ENCODE results near the gene DDOST.
"Not testable (repeated sequence)": the region's sequence is repeated elsewhere in the genome, so short reads cannot be mapped to it uniquely, and the experiment has no call there.

Gene DDOST

GRCh38 chr1:20678599-20678998, 17.4 kb upstream of the DDOST start:
- no peak overlapping the region for H3K4me3 ChIP-seq (replicated peaks in 1 of 2; ENCODE audit: low read depth in 2 of 2, low read length in 2 of 2)
- TF ChIP-seq, protein P1, sequence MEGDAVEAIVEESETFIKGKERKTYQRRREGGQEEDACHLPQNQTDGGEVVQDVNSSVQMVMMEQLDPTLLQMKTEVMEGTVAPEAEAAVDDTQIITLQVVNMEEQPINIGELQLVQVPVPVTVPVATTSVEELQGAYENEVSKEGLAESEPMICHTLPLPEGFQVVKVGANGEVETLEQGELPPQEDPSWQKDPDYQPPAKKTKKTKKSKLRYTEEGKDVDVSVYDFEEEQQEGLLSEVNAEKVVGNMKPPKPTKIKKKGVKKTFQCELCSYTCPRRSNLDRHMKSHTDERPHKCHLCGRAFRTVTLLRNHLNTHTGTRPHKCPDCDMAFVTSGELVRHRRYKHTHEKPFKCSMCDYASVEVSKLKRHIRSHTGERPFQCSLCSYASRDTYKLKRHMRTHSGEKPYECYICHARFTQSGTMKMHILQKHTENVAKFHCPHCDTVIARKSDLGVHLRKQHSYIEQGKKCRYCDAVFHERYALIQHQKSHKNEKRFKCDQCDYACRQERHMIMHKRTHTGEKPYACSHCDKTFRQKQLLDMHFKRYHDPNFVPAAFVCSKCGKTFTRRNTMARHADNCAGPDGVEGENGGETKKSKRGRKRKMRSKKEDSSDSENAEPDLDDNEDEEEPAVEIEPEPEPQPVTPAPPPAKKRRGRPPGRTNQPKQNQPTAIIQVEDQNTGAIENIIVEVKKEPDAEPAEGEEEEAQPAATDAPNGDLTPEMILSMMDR (IDR thresholded peaks at IDR 0.05; ENCODE audit: low read depth, low read length), result no peak
- no peak for DNase-seq (ENCODE audit: low read depth in 2 of 2)

DNA sequence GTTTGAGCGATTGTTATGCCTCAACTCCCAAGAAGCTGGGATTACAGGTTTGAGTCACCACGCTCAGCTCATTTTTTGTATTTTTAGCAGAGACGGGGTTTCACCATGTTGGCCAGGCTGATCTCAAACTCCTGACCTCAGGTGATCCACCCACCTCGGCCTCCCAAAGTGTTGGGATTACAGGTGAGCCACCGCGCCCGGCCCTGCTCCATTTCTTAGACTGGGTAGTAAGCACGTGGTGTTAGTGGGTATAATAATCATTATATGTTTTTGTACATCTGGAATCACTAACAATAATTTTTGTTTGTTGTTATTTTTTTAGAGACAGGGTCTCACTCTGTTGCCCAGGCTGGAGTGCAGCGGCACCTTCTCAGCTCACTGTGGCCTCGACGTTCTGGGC, 12.5 kb upstream of the DDOST start:
- not testable (repeated sequence) for DNase-seq (ENCODE audit: low read depth in 2 of 2); H3K4me3 ChIP-seq (replicated peaks in 1 of 2; ENCODE audit: low read depth in 2 of 2, low read length in 2 of 2)

- H3K4me3 ChIP-seq (replicated peaks in 1 of 2; ENCODE audit: low read depth in 2 of 2, low read length in 2 of 2), result no peak overlapping the region
- TF ChIP-seq, protein P1 (IDR thresholded peaks at IDR 0.05; ENCODE audit: low read depth, low read length), result no peak
- DNase-seq (ENCODE audit: low read depth in 2 of 2), result no peak
Observed at GRCh38 chr1:20672265-20672632, 11.1 kb upstream of the DDOST start.

- TF ChIP-seq, protein P1 (IDR thresholded peaks at IDR 0.05; ENCODE audit: low read depth, low read length), result no peak
- H3K4me3 ChIP-seq (replicated peaks in 1 of 2; ENCODE audit: low read depth in 2 of 2, low read length in 2 of 2), result no peak overlapping the region
- DNase-seq (ENCODE audit: low read depth in 2 of 2), result no peak
Observed at GRCh38 chr1:20670936-20671335, 9.8 kb upstream of the DDOST start.

GRCh38 chr1:20668581-20668980, 7.4 kb upstream of the DDOST start:
- TF ChIP-seq, protein P1 (IDR thresholded peaks at IDR 0.05; ENCODE audit: low read depth, low read length), result no peak
- H3K4me3 ChIP-seq (replicated peaks in 1 of 2; ENCODE audit: low read depth in 2 of 2, low read length in 2 of 2), result no peak overlapping the region
- no peak for DNase-seq (ENCODE audit: low read depth in 2 of 2)

DNA sequence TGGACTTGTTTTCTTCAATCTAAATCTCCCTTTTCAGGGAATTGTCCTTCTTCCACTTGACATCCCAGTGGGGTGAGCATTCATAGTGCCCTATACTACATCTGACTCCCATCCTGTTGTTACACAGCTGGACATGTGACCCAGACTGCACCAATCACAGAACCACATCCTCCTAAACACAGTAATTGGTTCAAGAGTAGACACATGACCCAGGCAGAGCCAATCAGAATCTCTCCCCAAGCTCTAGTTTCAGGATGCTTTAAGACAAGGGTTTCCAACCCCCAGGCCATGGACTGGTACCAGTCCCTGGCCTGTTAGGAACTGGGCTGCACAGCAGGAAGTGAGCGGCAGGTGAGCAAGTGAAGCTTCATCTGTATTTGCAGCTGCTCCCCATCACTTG, 5.6 kb upstream of the DDOST start:
- TF ChIP-seq, protein P1 (IDR thresholded peaks at IDR 0.05; ENCODE audit: low read depth, low read length), result no peak
- no peak overlapping the region for H3K4me3 ChIP-seq (replicated peaks in 1 of 2; ENCODE audit: low read depth in 2 of 2, low read length in 2 of 2)
- peak in 1 of 2 donors; percentile 39 for DNase-seq (ENCODE audit: low read depth in 2 of 2)

- no peak overlapping the region for H3K4me3 ChIP-seq (replicated peaks in 1 of 2; ENCODE audit: low read depth in 2 of 2, low read length in 2 of 2)
- no peak for DNase-seq (ENCODE audit: low read depth in 2 of 2)
- TF ChIP-seq, protein P1 (IDR thresholded peaks at IDR 0.05; ENCODE audit: low read depth, low read length), result no peak
Observed at GRCh38 chr1:20666146-20666545, 5.0 kb upstream of the DDOST start.

Data from cardiac fibroblast (primary cell).